ENCODE measurements around the gene DRC3.
"Not testable (repeated sequence)": the region's sequence is repeated elsewhere in the genome, so short reads cannot be mapped to it uniquely, and the experiment has no call there.

The DRC3 gene

DNA sequence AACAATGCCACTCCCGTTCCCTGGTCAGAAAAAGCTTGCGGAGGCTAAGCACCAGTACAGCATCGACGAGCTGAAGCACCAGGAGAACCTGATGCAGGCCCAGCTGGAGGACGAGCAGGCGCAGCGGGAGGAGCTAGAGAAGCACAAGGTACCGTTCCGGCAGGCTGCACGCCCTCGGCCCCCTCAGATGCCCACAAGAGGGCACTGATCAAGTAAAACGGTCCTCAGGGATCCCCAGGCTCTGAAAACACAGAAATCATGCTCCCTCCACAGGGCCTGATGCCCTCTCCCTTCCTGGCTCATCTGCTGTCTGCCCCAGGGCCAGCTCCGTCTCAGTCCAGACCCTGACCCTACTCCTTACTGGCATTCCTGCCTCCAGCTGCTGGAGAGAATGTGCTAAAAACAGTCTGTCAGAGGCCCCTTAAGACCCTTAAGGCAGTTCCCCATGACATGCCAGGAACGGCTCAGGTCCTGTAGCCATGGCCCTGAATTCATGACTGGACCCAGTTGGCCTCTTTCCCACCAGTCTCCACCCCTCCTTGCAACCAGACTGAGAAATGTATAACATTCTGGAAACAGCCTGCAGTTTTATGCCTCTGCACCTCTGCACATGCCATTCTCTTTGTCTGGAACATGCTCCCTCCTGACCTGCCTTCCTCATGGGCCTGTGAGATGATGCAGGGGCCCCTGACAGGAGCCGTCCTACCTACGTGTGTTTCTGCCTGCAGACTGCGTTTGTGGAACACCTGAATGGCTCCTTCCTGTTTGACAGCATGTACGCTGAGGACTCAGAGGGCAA is 21.8 kb downstream of the DRC3 start:
- peak; percentile 7 for DNase-seq

DNA sequence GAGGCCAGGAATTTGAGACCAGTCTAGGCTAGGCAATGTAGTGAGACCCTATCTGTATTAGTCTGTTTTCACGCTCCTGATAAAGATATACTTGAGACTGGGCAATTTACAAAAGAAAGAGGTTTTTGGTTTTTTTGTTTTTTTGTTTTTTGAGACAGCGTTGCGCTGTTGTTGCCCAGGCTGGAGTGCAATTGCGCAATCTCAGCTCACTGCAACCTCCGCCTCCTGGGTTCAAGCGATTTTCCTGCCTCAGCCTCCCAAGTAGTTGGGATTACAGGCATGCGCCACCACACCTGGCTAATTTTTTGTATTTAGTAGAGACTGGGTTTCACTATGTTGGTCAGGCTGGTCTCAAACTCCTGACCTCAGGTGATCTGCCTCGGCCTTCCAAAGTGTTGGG is 23.2 kb downstream of the DRC3 start:
- not testable (repeated sequence) for DNase-seq

DNA sequence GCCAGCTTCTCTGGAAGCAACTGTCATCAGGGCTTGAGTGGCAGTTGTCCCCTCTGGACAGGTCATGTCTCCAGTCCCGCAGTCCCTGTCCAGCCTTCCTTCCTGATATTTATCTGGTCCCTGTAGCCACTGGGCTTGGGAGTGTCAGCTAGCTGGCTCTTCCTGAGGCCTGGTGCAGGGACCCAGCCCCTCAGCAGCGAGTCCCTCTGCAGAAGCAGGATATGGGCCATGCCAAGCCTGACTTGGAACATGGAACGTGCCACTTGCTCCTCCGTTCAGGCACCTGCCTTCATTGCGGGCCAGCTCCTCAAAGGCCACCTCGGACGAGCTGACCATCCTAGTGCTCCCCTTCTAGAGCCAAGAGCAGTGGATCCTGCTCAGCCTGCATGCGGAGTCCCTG is 26.3 kb downstream of the DRC3 start:
- no peak for DNase-seq

DNA sequence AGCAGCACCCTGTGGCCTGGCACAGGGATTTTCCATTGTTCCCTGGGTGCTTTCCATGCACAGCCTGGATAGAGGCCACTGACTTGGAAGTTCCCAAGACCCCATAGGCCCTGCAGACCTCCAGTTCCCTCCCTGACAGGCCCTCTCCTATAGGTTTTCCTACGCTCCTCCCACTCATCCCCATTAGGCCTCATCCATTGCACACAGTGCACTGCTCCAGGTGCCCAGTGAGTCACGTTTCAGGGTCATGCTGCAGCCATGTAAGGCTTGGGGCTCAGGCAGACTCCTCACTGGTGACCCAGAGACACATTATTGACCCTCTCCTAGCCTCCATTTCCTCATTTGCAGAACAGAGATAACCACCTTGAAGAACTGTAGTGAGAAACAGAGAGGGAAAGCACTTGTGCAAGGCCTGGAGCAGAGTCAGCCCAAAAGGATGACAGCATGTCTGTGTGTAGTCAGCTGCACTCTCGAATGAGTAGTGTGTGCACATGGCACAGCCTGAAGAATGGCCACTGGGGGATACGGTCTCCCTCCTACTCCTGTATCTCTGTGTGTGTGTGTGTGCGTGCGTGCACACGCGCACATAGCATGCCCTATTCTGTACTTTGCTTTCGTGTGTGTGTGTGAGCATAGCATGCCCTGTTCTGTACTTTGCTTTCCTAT is 26.8 kb downstream of the DRC3 start:
- DNase-seq, result no peak

DNA sequence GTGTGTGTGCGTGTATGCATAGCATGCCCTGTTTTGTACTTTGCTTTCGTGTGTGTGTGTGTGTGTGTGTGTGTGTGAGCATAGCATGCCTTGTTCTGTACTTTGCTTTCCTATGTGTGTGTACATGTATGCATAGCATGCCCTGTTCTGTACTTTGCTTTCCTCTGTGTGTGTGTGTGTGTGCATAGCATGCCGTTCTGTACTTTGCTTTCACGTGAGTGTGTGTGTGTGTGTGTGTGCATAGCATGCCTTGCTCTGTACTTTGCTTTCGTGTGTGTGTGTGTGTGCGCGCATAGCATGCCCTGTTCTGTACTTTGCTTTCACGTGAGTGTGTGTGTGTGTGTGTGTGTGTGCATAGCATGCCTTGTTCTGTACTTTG is 27.4 kb downstream of the DRC3 start:
- DNase-seq, result no peak

GRCh38 chr17:18002171-18002570 is 29.5 kb downstream of the DRC3 start:
- no peak for DNase-seq

GRCh38 chr17:18004345-18004744 is 31.7 kb downstream of the DRC3 start:
- DNase-seq, result peak; percentile 9

GRCh38 chr17:18004884-18005305 is 32.2 kb downstream of the DRC3 start:
- no peak for DNase-seq

DNA sequence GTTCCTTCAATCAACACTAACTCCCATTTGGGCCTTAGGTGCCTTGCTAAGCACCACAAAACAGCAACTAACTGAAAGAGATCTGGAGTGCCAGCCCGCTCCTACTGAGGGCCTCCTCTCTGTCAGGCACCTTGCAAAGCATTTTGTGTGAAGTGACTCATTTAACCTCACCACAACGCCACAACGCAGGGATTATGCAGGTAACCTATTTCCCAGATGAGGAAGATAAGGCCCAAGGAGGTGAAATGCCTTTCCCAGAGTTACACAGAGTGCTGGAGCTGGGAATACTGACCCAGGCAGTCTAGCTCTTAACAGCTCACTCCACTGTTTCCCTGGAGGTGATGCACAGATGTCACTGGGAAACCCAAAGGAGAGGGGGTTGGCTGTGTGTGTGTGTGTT is 32.8 kb downstream of the DRC3 start:
- DNase-seq, result no peak

GRCh38 chr17:18006495-18007239 is 34.0 kb downstream of the DRC3 start:
- no peak for DNase-seq

DNA sequence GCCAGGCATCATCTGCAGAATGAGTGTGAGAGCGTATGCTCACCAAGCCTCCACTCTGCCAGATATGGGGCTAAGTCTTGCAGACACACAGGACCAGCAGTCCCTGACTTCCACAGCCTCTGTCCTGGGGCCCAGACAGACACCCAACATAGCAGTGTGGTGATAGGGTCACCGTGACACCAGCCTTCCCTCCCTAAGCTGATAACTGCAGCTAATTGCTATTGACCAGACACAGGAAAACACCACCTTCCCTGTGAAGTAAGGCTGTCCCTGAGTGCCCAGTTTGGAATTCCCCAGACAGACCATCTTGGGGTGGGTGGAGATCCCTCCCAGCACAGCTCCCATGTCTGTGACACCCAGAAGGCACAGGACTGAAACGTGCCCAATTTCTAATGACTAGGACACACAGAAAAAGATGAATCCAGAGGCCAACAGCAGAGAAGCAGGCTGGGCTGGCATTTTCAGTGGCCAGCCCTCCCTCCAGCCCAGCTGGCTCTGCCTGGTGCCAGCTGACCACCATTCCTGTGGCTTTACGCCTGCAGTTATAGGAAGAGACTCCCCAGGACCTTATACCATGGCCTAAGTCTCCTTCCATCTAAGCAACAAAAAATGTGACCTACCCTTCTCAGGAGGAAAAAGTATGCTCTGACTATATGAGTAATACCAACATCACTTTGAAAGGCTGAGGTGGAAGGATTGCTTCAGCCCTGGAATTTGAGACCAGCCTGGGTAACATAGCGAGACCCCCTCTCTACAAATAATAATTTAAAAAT is 36.0 kb downstream of the DRC3 start:
- no peak for DNase-seq

- DNase-seq, result no peak
Observed at GRCh38 chr17:18009609-18010420, 37.2 kb downstream of the DRC3 start.

GRCh38 chr17:18011286-18011685 is 38.6 kb downstream of the DRC3 start:
- no peak for DNase-seq

- no peak for DNase-seq
Observed at GRCh38 chr17:18014006-18014405, 41.3 kb downstream of the DRC3 start.

DNA sequence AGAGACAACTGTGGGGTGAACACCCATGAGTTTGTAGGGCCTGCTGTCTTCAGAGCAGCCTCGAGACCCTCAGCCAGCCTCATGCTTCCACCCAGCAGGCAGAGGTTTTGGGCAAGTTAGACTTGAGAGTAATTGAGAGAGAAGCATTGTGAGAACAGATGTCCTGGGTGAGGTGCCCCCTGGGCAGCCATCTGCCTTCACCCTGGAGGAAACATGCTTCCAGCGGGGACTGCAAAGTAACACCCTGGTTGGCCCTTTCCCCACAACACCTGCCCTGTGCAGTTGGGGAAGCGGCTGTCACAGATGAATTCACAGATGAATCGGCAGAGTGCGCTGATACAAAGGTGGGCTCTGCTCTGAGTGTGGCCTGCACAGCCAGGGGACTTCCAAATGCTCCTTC is 42.9 kb downstream of the DRC3 start:
- no peak for DNase-seq

GRCh38 chr17:18016426-18016825 is 43.8 kb downstream of the DRC3 start:
- no peak for DNase-seq

DNA sequence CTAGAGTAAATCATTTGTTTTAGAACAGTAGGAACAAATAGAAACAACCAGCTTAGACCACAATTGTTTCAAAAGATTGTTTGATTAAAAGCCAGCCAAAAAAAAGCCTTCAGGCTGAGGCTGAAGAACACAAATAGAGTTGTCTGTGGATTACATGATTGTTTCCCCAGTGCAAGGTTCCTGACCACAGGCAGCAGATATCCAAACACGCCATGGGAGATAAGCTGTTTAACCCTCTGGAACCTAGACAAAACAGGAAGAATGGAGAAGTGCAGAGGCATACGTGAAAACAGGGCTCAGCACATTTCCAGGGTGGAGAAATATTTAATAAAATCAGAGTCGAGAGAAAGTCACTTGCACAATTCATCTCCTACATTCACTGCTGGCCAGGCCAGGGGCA is 45.3 kb downstream of the DRC3 start:
- DNase-seq, result no peak

GRCh38 chr17:18018411-18018921 is 45.8 kb downstream of the DRC3 start:
- no peak for DNase-seq

GRCh38 chr17:18019838-18020154 is 47.1 kb downstream of the DRC3 start:
- no peak for DNase-seq

- no peak for DNase-seq
Observed at GRCh38 chr17:18020971-18021370, 48.3 kb downstream of the DRC3 start.

GRCh38 chr17:18021372-18021771 is 48.7 kb downstream of the DRC3 start:
- DNase-seq, result no peak
